HT-29 (cell line): ENCODE results near the gene TTC1. TPM values are rescaled to one million over a fixed set of nuclear protein-coding genes. Genes with fewer than 3 reads are reported as not detected.
A peak's percentile ranks its signal among the peaks of the same experiment; 100 is the strongest.
"Not testable (repeated sequence)": the region's sequence is repeated elsewhere in the genome, so short reads cannot be mapped to it uniquely, and the experiment has no call there.

Experiments
- DNase-seq: peaks from one replicate; pipeline ENCODE4 v3.0.0-alpha.2; 2015; ENCODE audit warnings: low spot score
- total RNA-seq: library from RNA; depleted of rRNA; stranded (reverse); fragments of >200 nt; shearing (Covaris generic); gene quantifications from 2 replicates; pipeline ENCODE4 v1.2.3, GENCODE V29; 2014

The TTC1 gene
- total RNA-seq, 1 experiment from 2014 or later = 29.8 TPM

- DNase-seq = no peak
Observed at GRCh38 chr5:160040471-160040835, 31.5 kb downstream of the TTC1 start.

DNA sequence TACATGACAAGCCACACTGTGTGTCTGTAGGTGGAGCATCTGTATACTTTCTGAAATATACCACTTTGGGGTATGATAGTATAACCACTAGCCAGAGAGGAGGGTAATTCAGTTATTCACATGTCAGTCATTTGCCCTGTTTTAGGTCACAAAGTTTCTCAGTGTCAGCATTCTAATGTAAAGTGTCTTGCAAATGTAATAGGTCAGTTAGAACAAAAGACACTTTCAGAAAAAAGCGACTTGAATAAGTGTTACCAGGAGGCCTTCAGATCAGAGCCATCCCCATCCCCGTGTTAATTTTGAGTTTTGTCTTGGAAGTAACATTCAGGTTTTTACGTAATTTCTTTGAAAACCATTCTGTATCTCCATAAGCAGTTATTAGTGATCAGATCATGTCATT is 33.7 kb downstream of the TTC1 start:
- DNase-seq = no peak

- DNase-seq = no peak
Observed at GRCh38 chr5:160044391-160044804, 35.5 kb downstream of the TTC1 start.

DNA sequence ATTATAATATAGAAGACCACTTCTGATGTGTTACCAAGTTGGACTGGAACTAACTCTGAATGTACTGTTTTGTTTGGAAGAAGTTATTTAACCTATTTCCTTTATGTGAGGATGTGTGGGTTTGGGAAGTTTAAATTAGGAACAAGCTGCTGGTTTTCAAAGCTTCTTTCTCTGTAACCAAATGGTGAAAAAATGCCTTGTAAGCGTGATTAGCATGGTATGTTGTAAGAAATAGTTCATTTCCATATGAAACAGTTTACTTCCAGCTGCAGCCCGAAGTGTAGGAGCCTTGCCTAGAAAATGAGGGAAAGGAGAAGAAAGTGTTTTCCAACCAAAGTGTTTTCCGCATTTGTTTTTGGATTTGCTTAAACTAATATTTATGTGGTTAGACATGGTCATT is 36.0 kb downstream of the TTC1 start:
- DNase-seq = no peak

DNA sequence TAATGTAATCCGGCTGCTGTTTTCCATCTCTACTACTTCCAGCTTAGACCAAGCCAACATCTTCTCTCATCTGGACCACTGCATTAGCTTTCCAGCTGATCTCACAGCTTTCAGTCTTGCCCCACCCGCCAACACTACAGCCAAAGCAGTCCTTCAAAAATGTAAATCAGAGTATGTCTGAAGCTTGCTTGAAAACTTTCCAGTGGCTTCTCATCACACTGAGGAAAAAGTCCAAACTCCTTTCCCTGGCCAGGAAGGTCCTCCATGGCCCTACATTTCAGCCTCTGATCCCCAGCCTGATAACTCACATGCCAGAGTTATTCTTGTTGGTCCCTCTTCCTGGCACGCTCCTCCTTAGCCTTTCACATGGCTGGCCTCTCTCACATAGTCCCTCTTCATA is 38.5 kb downstream of the TTC1 start:
- no peak for DNase-seq

GRCh38 chr5:160048131-160048530 is 39.2 kb downstream of the TTC1 start:
- DNase-seq = no peak

- DNase-seq = no peak
Observed at GRCh38 chr5:160049099-160049498, 40.2 kb downstream of the TTC1 start.

DNA sequence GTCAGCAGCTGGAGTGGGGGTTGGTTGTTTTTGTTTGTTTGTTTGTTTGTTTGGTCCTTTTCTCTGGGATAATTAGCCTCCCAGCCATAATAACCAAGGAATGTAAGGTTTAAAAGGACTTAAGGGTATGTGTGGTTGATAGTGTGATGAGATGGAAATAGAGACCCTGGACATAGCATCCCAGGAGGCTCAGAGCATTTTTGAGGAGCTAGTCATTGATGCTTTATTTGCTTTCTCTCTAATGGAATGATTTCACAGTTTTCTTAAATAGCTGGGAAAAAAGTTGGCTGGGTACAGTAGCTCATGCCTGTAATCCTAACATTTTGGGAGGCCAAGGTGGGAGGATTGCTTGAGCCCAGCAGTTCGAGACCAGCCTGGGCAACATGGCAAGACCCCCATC is 45.1 kb downstream of the TTC1 start:
- DNase-seq = no peak

GRCh38 chr5:160054831-160055230 is 45.9 kb downstream of the TTC1 start:
- peak; percentile 31 for DNase-seq

- DNase-seq = no peak
Observed at GRCh38 chr5:160057256-160057655, 48.3 kb downstream of the TTC1 start.

GRCh38 chr5:160060001-160060400 is 51.1 kb downstream of the TTC1 start:
- DNase-seq = no peak

DNA sequence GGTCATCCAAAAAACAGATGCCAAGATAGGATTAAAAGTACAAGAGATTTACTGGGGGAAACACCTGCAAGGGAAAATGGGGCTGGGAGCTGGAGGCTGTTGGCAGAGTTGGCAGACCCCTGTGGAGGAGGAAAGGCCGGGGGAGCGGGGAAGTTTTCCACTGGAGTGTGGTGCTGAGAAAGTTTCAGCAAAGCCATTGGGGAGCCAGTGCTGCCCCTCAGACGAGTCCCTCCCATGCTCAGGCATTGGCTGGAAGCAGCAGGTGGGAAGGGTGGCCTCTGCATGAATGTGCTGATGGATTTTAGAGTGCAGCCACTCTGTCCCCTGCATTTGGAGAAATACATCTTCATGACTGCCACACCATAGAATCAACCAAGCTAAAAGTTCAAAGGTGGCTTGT is 52.8 kb downstream of the TTC1 start:
- DNase-seq = no peak

- peak; percentile 67 for DNase-seq
Observed at GRCh38 chr5:160064417-160064810, 55.5 kb downstream of the TTC1 start.

DNA sequence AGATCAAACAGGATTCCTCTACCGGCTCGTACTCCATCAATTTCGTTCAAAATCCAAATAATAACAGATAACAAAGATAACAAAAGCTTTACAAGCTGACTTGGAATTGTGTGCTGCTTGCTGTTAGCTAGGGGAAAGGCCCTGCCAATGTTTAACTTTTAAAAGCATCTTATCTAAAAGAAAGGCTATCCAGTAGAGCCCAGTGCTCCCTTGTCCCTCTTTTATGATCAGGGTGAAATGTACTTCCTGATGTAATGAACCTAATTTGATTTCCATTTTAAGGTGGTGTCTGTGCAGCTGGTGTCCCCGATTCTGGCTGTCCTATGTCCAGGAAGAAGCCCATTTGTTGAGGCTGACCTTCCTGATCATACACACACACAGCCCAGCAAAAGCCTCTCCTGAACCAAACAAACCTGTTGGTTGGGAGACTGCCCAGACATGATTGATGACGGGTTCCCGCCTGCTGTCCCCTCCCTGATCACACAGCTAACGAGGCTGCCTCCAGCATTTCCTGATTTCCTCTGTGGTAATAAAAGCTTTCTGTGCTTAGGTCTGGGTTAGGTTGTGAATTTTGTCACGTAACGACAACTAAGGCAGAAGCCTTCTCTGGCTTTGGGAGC is 56.2 kb downstream of the TTC1 start:
- DNase-seq = peak; percentile 90

DNA sequence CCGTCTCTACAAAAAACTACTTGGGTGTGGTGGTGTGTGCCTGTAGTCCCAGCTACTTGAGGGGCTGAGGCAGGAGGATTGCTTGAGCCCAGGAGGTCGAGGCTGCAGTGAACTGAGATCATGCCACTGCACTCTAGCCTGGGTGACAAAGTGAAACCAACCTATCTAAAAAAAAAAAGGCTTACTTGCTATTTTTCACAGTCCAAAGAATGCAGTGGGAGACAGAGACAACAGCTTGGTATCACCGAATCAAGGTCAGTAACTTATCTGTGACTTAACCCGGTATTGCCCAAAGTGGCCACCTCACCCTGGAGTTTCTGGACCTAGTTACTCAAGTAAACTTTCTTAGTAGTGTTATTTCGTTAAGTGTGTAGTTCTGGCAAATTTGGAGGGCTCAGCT is 60.2 kb downstream of the TTC1 start:
- DNase-seq = not testable (repeated sequence)

DNA sequence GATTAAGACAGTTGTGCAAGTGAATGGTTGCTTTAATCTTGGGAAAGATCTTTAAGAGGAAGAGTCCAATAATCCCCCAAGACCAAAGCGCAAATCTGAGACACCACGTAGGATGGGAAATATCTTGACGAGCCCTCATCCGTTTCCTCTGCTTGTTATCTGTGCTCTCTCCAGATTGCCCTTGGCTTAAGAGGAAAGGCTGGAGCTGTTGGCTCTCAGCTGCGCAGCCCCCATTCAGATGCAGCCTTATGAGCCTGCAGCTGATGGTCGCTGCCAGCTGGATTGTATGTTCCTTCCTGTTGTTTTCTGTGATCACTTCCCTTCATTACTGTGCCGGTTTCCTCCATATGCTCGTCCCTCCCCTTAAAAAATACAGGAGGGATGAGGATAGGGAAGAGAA is 62.6 kb downstream of the TTC1 start:
- DNase-seq = no peak

DNA sequence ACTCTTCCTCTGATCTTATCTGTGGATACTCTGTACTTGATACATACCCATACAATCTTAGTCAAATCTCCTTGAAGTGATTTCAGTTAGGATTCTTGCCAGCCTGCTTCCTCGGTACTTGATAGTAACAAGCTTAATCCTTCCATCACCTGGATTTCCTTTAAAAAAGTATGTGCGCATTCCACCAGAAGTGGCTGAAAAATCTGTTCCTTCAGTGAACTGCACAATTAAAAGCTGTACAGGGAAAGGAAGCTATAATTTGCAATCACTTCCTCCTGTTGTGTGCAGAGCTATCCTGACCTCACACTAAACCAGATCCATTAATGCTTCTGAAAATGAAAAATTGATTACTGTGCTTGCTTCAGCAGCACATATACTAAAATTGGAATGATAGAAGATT is 63.0 kb downstream of the TTC1 start:
- no peak for DNase-seq

GRCh38 chr5:160075073-160075472 is 66.1 kb downstream of the TTC1 start:
- DNase-seq = no peak

- DNase-seq = no peak
Observed at GRCh38 chr5:160076997-160077396, 68.1 kb downstream of the TTC1 start.

DNA sequence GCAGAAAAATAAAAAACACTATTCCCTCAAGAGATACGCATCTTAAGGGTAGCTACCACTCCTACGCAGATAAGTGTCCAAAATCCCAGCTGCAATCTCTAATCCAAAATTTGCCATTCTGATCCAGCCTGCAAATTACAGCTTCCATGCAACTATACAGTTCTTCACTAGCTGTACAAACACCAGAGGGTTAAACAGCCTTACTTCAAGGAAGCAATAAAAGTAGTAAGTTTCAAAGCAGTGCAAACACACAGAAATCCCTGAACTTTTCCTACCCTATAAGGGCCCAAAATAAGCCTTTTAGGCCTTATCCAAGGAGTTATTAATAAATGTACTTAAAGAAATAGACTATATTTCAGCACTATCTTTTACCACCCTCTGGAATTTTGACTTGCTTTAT is 70.8 kb downstream of the TTC1 start:
- no peak for DNase-seq

GRCh38 chr5:160081495-160081894 is 72.6 kb downstream of the TTC1 start:
- DNase-seq = no peak

- DNase-seq = no peak
Observed at GRCh38 chr5:160082614-160083500, 73.9 kb downstream of the TTC1 start.

DNA sequence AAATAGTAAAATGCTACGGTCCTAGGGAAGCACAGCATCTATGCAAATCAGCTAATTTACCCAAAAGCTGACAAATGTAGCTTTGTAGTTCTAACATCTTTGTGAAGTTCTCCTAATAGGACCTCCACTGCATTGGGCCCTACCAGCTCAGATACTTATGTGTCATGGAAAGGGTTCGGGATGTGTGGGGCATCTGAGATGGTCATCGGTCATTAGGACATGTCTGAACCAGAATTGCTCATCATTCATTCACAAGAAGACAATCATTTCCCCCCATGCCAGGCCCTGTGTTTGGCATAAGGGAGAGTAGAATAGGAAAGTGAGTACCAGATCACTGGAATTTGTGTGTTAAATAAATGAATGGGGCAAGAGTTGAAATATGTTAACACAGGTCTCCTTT is 74.6 kb downstream of the TTC1 start:
- no peak for DNase-seq
